Liver (tissue), 9 donors: Measurements from ENCODE around the gene ACP4. TPM values are rescaled to one million over a fixed set of nuclear protein-coding genes. Genes with fewer than 3 reads are reported as not detected.
"Not testable (repeated sequence)": the region's sequence is repeated elsewhere in the genome, so short reads cannot be mapped to it uniquely, and the experiment has no call there.

Experiments
- DNase-seq: peaks from one replicate; pipeline ENCODE4 v3.0.0-alpha.2; 2017; ENCODE audit warnings: low spot score
- H3K27ac ChIP-seq, 2 donors: one replicate each; pipeline ENCODE4 v1.7.0; 2013; ENCODE audit warnings: inconsistent platforms in 2 of 2, low read length in 2 of 2, control low read depth in 1 of 2, low read depth in 1 of 2, mild to moderate bottlenecking in 1 of 2
- H3K27me3 ChIP-seq, 4 donors: one replicate each; pipeline versions ENCODE4 v1.6.1 to v1.7.0; 2013; ENCODE audit warnings: low read length in 3 of 4, inconsistent platforms in 1 of 4, mild to moderate bottlenecking in 1 of 4, moderate library complexity in 1 of 4; ENCODE audit not compliant: control insufficient read depth in 4 of 4, insufficient read depth in 4 of 4
- H3K36me3 ChIP-seq, 4 donors: one replicate each; pipeline versions ENCODE4 v1.6.1 to v1.7.0; 2013; ENCODE audit warnings: low read length in 3 of 4, mild to moderate bottlenecking in 3 of 4, low read depth in 1 of 4, moderate library complexity in 1 of 4; ENCODE audit not compliant: control insufficient read depth in 4 of 4, insufficient read depth in 3 of 4
- H3K4me1 ChIP-seq, 4 donors: one replicate each; pipeline versions ENCODE4 v1.6.1 to v1.7.0; 2013; ENCODE audit warnings: low read length in 3 of 4, mild to moderate bottlenecking in 3 of 4, moderate library complexity in 1 of 4; ENCODE audit not compliant: control insufficient read depth in 4 of 4, insufficient read depth in 4 of 4
- H3K4me3 ChIP-seq, 3 donors: one replicate each; pipeline versions ENCODE4 v1.6.1 to v1.7.0; 2013; ENCODE audit warnings: low read length in 3 of 3, control low read depth in 1 of 3, low read depth in 1 of 3, mild to moderate bottlenecking in 1 of 3
- H3K9ac ChIP-seq, 2 donors: one replicate each; pipeline ENCODE4 v1.7.0; 2013; ENCODE audit warnings: low read length in 2 of 2, mild to moderate bottlenecking in 2 of 2, moderate library complexity in 2 of 2, control low read depth in 1 of 2, low read depth in 1 of 2
- H3K9me3 ChIP-seq, 4 donors: one replicate each; pipeline versions ENCODE4 v1.6.1 to v1.7.0; 2013; ENCODE audit warnings: low read length in 3 of 4; ENCODE audit not compliant: control insufficient read depth in 4 of 4
- EGR1 ChIP-seq, 2 donors: IDR thresholded peaks; 2 replicates each; pipeline ENCODE4 v1.6.1; 2016 to 2018; ENCODE audit warnings: antibody characterized with exemption in 2 of 2, low read depth in 2 of 2
- FOXA1 ChIP-seq: IDR thresholded peaks from 2 replicates; pipeline ENCODE4 v1.6.1; 2016; ENCODE audit warnings: antibody characterized with exemption
- FOXA2 ChIP-seq: IDR thresholded peaks from 2 replicates; pipeline ENCODE4 v1.6.1; 2016; ENCODE audit warnings: antibody characterized with exemption
- GABPA ChIP-seq, 2 donors: IDR thresholded peaks in 1 of 2; conservative IDR thresholded peaks in 1 of 2; 2 replicates each; pipeline ENCODE4 v1.6.1; 2016; ENCODE audit warnings: antibody characterized with exemption in 2 of 2, mild to moderate bottlenecking in 1 of 2, moderate library complexity in 1 of 2
- JUND ChIP-seq, 2 donors: IDR thresholded peaks; 2 replicates each; pipeline ENCODE4 v1.6.1; 2016; ENCODE audit warnings: antibody characterized with exemption in 2 of 2
- MAX ChIP-seq: IDR thresholded peaks from 2 replicates; pipeline ENCODE4 v1.6.1; 2016; ENCODE audit warnings: antibody characterized with exemption
- NR2F2 ChIP-seq: IDR thresholded peaks from 2 replicates; pipeline ENCODE4 v1.6.1; 2016; ENCODE audit warnings: antibody characterized with exemption
- RAD21 ChIP-seq, 2 donors: IDR thresholded peaks; 2 replicates each; pipeline ENCODE4 v1.6.1; 2016; ENCODE audit warnings: antibody characterized with exemption in 2 of 2, mild to moderate bottlenecking in 2 of 2
- RXRA ChIP-seq, 2 donors: IDR thresholded peaks; 2 replicates each; pipeline ENCODE4 v1.6.1; 2017 to 2018; ENCODE audit warnings: antibody characterized with exemption in 2 of 2, mild to moderate bottlenecking in 1 of 2
- SP1 ChIP-seq: IDR thresholded peaks from 2 replicates; pipeline ENCODE4 v1.6.1; 2018; ENCODE audit warnings: antibody characterized with exemption, mild to moderate bottlenecking
- TAF1 ChIP-seq: conservative IDR thresholded peaks from 2 replicates; pipeline ENCODE4 v1.6.1; 2016; ENCODE audit warnings: antibody characterized with exemption, mild to moderate bottlenecking
- YY1 ChIP-seq: IDR thresholded peaks from 2 replicates; pipeline ENCODE4 v1.6.1; 2016; ENCODE audit warnings: antibody characterized with exemption, mild to moderate bottlenecking
- WGBS: extraction: QIAGEN DNeasy Blood & Tissue Kit; methylation state at CpG from one replicate; pipeline ENCODE4 v1.1.7; 2013; 5-methylcytosine and 5-hydroxymethylcytosine counted together
- polyA plus RNA-seq, 2 donors: library from polyadenylated mRNA; stranded (reverse) in 1 of 2; unstranded in 1 of 2; fragments of 200-250 nt in 1 of 2; fragments of >200 nt in 1 of 2; fragmentation: Nextera tagmentation in 1 of 2; extraction: Ambion mirVana in 1 of 2; gene quantifications; one replicate each; pipeline versions ENCODE4 v1.2.1 to v1.2.3, GENCODE V29; 2013 to 2015
- total RNA-seq, 2 donors: library from RNA; depleted of rRNA; stranded (reverse); fragments of >200 nt; gene quantifications; one replicate each; pipeline ENCODE4 v1.2.3, GENCODE V29; 2014
- TF ChIP-seq, protein P1 (sequence below): IDR thresholded peaks from 2 replicates; pipeline ENCODE4 v1.6.1; 2016; ENCODE audit warnings: antibody characterized with exemption
- TF ChIP-seq, protein P2 (sequence below): IDR thresholded peaks from 2 replicates; pipeline ENCODE4 v1.6.1; 2016; ENCODE audit warnings: antibody characterized with exemption, mild to moderate bottlenecking
- TF ChIP-seq, protein P3 (sequence below): fragments of 150-350 bp; IDR thresholded peaks from 2 replicates; pipeline ENCODE4 v1.5.1; 2017; ENCODE audit warnings: improper control_type of control experiment, low read depth, low read length; ENCODE audit not compliant: missing input control
- donor health status: healthy.
- donor health status: healthy.
- donor health status: healthy.
- donor health status: healthy.
- donor health status: healthy.

ACP4 gene
- total and polyA plus RNA-seq, 4 donors, result 0.06 to 0.19 TPM; not detected in 2

- no peak for DNase-seq
- 78% methylated on average over 13 of the region's 13 CpGs for WGBS
- TF ChIP-seq, protein P1, sequence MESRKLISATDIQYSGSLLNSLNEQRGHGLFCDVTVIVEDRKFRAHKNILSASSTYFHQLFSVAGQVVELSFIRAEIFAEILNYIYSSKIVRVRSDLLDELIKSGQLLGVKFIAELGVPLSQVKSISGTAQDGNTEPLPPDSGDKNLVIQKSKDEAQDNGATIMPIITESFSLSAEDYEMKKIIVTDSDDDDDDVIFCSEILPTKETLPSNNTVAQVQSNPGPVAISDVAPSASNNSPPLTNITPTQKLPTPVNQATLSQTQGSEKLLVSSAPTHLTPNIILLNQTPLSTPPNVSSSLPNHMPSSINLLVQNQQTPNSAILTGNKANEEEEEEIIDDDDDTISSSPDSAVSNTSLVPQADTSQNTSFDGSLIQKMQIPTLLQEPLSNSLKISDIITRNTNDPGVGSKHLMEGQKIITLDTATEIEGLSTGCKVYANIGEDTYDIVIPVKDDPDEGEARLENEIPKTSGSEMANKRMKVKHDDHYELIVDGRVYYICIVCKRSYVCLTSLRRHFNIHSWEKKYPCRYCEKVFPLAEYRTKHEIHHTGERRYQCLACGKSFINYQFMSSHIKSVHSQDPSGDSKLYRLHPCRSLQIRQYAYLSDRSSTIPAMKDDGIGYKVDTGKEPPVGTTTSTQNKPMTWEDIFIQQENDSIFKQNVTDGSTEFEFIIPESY, result no peak
- TF ChIP-seq SP1 (no peak), FOXA1 (no peak), FOXA2 (no peak), YY1 (no peak)
- TF ChIP-seq, protein P2, sequence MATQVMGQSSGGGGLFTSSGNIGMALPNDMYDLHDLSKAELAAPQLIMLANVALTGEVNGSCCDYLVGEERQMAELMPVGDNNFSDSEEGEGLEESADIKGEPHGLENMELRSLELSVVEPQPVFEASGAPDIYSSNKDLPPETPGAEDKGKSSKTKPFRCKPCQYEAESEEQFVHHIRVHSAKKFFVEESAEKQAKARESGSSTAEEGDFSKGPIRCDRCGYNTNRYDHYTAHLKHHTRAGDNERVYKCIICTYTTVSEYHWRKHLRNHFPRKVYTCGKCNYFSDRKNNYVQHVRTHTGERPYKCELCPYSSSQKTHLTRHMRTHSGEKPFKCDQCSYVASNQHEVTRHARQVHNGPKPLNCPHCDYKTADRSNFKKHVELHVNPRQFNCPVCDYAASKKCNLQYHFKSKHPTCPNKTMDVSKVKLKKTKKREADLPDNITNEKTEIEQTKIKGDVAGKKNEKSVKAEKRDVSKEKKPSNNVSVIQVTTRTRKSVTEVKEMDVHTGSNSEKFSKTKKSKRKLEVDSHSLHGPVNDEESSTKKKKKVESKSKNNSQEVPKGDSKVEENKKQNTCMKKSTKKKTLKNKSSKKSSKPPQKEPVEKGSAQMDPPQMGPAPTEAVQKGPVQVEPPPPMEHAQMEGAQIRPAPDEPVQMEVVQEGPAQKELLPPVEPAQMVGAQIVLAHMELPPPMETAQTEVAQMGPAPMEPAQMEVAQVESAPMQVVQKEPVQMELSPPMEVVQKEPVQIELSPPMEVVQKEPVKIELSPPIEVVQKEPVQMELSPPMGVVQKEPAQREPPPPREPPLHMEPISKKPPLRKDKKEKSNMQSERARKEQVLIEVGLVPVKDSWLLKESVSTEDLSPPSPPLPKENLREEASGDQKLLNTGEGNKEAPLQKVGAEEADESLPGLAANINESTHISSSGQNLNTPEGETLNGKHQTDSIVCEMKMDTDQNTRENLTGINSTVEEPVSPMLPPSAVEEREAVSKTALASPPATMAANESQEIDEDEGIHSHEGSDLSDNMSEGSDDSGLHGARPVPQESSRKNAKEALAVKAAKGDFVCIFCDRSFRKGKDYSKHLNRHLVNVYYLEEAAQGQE, result no peak
- Histone ChIP-seq H3K27me3 (no peaks in the 10 kb centered on the region), H3K36me3 (no peaks in the 10 kb centered on the region), H3K9ac (no peak overlapping the region), H3K4me3 (no peak overlapping the region), H3K9me3 (no peaks in the 10 kb centered on the region), H3K27ac (no peak overlapping the region), H3K4me1 (no peaks in the 10 kb centered on the region)
These were observed 19.3 kb upstream of the ACP4 start for GRCh38 chr19:50770888-50771287.

DNA sequence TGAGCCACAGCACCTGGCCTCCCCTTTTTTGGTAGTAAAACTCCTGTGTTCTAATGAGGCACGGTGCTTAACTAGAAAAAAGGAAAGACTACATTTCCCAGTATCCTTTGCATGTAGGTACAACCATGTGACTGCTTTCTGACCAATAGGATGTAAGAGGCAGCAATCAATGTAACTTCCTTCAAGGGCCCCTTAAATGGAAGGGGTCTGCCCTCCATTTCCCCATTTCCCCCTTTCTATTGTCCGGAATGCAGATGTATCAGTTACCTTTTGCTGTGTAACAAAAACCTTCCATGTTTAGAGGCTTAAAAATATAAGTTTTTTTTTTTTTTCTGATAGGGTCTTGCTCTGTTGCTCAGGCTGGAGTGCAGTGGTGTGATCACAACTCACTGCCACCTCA, 17.7 kb upstream of the ACP4 start:
- H3K9me3 ChIP-seq, result no peaks in the 10 kb centered on the region
- no peak overlapping the region for H3K4me3 ChIP-seq
- no peak for DNase-seq
- no peaks in the 10 kb centered on the region for H3K27me3 ChIP-seq
- no peaks in the 10 kb centered on the region for H3K36me3 ChIP-seq
- H3K4me1 ChIP-seq, result no peaks in the 10 kb centered on the region
- no peak overlapping the region for H3K27ac ChIP-seq
- H3K9ac ChIP-seq, result no peak overlapping the region
- 44% methylated on average over 2 of the region's 2 CpGs for WGBS
- TF ChIP-seq, protein P3, sequence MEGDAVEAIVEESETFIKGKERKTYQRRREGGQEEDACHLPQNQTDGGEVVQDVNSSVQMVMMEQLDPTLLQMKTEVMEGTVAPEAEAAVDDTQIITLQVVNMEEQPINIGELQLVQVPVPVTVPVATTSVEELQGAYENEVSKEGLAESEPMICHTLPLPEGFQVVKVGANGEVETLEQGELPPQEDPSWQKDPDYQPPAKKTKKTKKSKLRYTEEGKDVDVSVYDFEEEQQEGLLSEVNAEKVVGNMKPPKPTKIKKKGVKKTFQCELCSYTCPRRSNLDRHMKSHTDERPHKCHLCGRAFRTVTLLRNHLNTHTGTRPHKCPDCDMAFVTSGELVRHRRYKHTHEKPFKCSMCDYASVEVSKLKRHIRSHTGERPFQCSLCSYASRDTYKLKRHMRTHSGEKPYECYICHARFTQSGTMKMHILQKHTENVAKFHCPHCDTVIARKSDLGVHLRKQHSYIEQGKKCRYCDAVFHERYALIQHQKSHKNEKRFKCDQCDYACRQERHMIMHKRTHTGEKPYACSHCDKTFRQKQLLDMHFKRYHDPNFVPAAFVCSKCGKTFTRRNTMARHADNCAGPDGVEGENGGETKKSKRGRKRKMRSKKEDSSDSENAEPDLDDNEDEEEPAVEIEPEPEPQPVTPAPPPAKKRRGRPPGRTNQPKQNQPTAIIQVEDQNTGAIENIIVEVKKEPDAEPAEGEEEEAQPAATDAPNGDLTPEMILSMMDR, result no peak
- no peak for TF ChIP-seq NR2F2
- no peak for TF ChIP-seq JUND (IDR thresholded peaks at IDR 0.05)
- TF ChIP-seq TAF1, result no peak
- no peak for TF ChIP-seq SP1
- TF ChIP-seq FOXA1, result no peak
- no peak for TF ChIP-seq FOXA2
- TF ChIP-seq RAD21 (IDR thresholded peaks at IDR 0.05), result no peak
- TF ChIP-seq RXRA (IDR thresholded peaks at IDR 0.05), result no peak
- TF ChIP-seq EGR1 (IDR thresholded peaks at IDR 0.05; ENCODE audit: low read depth in 2 of 2), result no peak
- TF ChIP-seq GABPA (IDR thresholded peaks at IDR 0.05 in 1 of 2, conservative IDR thresholded peaks at IDR 0.05 in 1 of 2), result no peak
- no peak for TF ChIP-seq MAX
- TF ChIP-seq, protein P1, result no peak

DNA sequence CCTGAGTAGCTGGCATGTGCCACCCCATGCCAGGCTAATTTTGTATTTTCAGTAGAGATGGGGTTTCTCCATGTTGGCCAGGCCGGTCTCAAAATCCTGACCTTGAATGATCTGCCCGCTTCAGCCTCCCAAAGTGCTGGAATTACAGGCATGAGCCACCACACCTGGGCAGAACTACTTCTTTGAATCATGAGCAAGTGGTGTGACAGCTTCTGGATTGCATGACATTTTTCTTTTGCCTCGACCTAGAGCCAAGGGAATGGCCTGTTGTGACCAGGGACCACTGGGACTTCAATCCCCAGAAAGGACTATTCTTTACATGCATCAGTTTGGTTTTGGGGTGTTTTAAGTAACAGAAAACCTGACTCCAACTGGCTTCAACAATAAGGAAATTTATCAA, 17.3 kb upstream of the ACP4 start:
- not testable (repeated sequence) for DNase-seq, H3K4me3 ChIP-seq, H3K36me3 ChIP-seq, H3K9me3 ChIP-seq, H3K27me3 ChIP-seq, H3K4me1 ChIP-seq, H3K9ac ChIP-seq, H3K27ac ChIP-seq
- 83% methylated on average over 3 of the region's 3 CpGs for WGBS

- H3K27ac ChIP-seq, H3K9me3 ChIP-seq, H3K4me1 ChIP-seq, H3K4me3 ChIP-seq, H3K27me3 ChIP-seq, DNase-seq, H3K9ac ChIP-seq, H3K36me3 ChIP-seq: not testable (repeated sequence)
- WGBS, result 56% methylated on average over 7 of the region's 7 CpGs
These were observed 16.8 kb upstream of the ACP4 start for GRCh38 chr19:50773454-50773853.
